Measurements from ENCODE around the gene F7.

GRCh38 chr13:113087923-113088690 is 17.5 kb upstream of the F7 start:
- no peak for TF ChIP-seq CTCF (IDR thresholded peaks at IDR 0.05)
- TF ChIP-seq POLR2A (IDR thresholded peaks at IDR 0.05) = no peak
